Caco-2 (cell line): ENCODE results near the gene SLC39A11. TPM values are rescaled to one million over a fixed set of nuclear protein-coding genes. Genes with fewer than 3 reads are reported as not detected.

Experiments used
- BruUV-seq: library from RNA; stranded (reverse); fragments of 400-500 nt; replicated peaks from 2 replicates; lab custom pipeline; 2021; lab: Mats Ljungman, UMichigan
- CTCF ChIA-PET: fragments of 300-600 bp; sonication (Branson Sonifier 250); formaldehyde crosslinking; loops from one replicate; lab custom pipeline; 2022; ENCODE audit warnings: antibody characterized with exemption; lab: Charles Lee
- POLR2A ChIA-PET: fragments of 300-600 bp; sonication (Branson Sonifier 250); formaldehyde crosslinking; loops from one replicate; lab custom pipeline; 2022; ENCODE audit warnings: antibody characterized with exemption; lab: Charles Lee
- DNase-seq, 2 experiments: peaks; one replicate each; pipeline versions ENCODE4 v3.0.0 to v3.0.0-alpha.2; 2020 to 2022
- H3K27me3 ChIP-seq: replicated peaks from 2 replicates; pipeline ENCODE4 v1.6.0; 2011; ENCODE audit warnings: low read length; ENCODE audit not compliant: control insufficient read depth, insufficient read depth
- H3K36me3 ChIP-seq: 2 replicates; pipeline ENCODE4 v1.5.1; 2011; ENCODE audit warnings: low read length; ENCODE audit not compliant: control insufficient read depth, insufficient read depth
- H3K4me1 ChIP-seq: fragments of 250-450 bp; sonication (Bioruptor Pico); 2 replicates; pipeline ENCODE4 v1.5.1; 2020; ENCODE audit warnings: mild to moderate bottlenecking
- H3K4me3 ChIP-seq: 2 replicates; pipeline ENCODE4 v1.5.1; 2011; ENCODE audit warnings: low read depth, mild to moderate bottlenecking, control low read depth, low read length
- H3K9me3 ChIP-seq: fragments of 250-450 bp; sonication (Bioruptor Pico); 2 replicates; pipeline ENCODE4 v1.5.1; 2020; ENCODE audit warnings: mild to moderate bottlenecking, moderate library complexity
- H3K27ac Mint-ChIP-seq: one replicate; pipeline ENCODE4 v1.8.0; 2022; ENCODE audit warnings: mixed read lengths; ENCODE audit not compliant: unreplicated experiment
- H3K27me3 Mint-ChIP-seq: one replicate; pipeline ENCODE4 v1.8.0; 2022; ENCODE audit warnings: mixed read lengths; ENCODE audit not compliant: insufficient read depth, unreplicated experiment
- H3K36me3 Mint-ChIP-seq: one replicate; pipeline ENCODE4 v1.8.0; 2022; ENCODE audit warnings: mild to moderate bottlenecking, mixed read lengths; ENCODE audit not compliant: insufficient read depth, unreplicated experiment
- H3K4me1 Mint-ChIP-seq: one replicate; pipeline ENCODE4 v1.8.0; 2022; ENCODE audit warnings: low read depth, mixed read lengths; ENCODE audit not compliant: unreplicated experiment
- H3K4me3 Mint-ChIP-seq: one replicate; pipeline ENCODE4 v1.8.0; 2022; ENCODE audit warnings: mild to moderate bottlenecking, moderate library complexity, mixed read lengths; ENCODE audit not compliant: unreplicated experiment
- H3K9me3 Mint-ChIP-seq: one replicate; pipeline ENCODE4 v1.8.0; 2022; ENCODE audit warnings: mixed read lengths; ENCODE audit not compliant: unreplicated experiment
- intact Hi-C: fragments of 100-400 bp; cut with micrococcal nuclease; formaldehyde crosslinking; loops from one replicate; pipeline ENCODE4 v1.10.0; 2022; ENCODE audit not compliant: unreplicated experiment
- total RNA-seq: library from RNA; stranded (reverse); gene quantifications from 2 replicates; pipeline ENCODE4 v1.2.3, GENCODE V29; 2022
- TF ChIP-seq, protein P1 (sequence below), 2 experiments: fragments of 200-600 bp in 1 of 2; IDR thresholded peaks; 1 replicate in 1 of 2; 2 replicates in 1 of 2; pipeline versions ENCODE4 v1.5.1 to v1.8.0; 2011 to 2022; ENCODE audit warnings: antibody characterized with exemption in 1 of 2, control low read depth in 1 of 2, inconsistent platforms in 1 of 2, low read depth in 1 of 2, low read length in 1 of 2, mild to moderate bottlenecking in 1 of 2, moderate library complexity in 1 of 2; ENCODE audit not compliant: insufficient read depth in 1 of 2, severe bottlenecking in 1 of 2, unreplicated experiment in 1 of 2

The SLC39A11 gene
- total RNA-seq, 1 experiment from 2014 or later: 26.4 TPM

DNA sequence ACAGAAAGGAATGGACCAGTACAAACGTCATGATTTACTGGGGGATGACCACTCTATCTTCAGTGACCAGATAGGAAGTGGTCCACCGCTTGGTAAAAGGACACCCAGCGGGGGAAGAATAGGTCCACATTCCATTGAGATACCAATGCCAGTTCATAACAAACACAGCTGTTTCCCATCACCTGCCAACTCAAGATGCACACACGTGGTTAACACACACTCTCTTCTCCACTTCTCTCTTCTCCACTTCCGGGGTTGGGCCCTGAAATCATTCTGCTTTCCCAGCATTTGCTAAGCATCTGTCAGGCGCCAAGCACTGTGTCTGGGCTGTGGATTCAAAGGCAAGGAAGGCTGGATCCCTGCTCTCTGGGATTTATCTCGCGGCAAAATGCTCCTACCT lies 175.5 kb downstream of the SLC39A11 start:
- BruUV-seq: no TSS peak

DNA sequence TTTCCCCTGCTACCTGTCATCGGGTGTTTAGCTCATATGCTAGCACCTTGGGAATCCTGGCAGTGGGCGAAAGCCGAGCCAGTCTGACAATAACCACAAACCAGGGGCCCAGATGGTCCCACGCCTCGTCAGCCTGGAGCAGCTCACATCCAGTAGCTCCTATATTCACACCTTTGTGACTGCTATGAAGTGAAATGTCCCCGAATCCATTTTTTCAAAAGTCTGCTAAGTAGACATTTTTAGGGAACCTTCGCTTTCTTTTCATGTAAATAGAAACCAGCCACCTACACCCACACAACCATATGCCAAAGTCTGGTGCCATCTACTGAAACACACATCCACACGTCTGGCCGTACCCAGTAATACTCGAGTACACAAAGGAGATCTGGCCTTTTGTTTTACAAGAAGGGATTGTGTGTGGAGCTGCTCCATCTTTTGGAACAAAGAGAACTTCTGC lies 176.8 kb downstream of the SLC39A11 start:
- no peaks in the 10 kb centered on the region for H3K4me1 Mint-ChIP-seq
- TF ChIP-seq, protein P1, sequence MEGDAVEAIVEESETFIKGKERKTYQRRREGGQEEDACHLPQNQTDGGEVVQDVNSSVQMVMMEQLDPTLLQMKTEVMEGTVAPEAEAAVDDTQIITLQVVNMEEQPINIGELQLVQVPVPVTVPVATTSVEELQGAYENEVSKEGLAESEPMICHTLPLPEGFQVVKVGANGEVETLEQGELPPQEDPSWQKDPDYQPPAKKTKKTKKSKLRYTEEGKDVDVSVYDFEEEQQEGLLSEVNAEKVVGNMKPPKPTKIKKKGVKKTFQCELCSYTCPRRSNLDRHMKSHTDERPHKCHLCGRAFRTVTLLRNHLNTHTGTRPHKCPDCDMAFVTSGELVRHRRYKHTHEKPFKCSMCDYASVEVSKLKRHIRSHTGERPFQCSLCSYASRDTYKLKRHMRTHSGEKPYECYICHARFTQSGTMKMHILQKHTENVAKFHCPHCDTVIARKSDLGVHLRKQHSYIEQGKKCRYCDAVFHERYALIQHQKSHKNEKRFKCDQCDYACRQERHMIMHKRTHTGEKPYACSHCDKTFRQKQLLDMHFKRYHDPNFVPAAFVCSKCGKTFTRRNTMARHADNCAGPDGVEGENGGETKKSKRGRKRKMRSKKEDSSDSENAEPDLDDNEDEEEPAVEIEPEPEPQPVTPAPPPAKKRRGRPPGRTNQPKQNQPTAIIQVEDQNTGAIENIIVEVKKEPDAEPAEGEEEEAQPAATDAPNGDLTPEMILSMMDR (IDR thresholded peaks at IDR 0.05; ENCODE audit: insufficient read depth in 1 of 2, low read depth in 1 of 2, low read length in 1 of 2, severe bottlenecking in 1 of 2, unreplicated experiment in 1 of 2): no peak
- no TSS peak for BruUV-seq
- intact Hi-C loops: no loop called here
- no peak overlapping the region for H3K4me3 Mint-ChIP-seq
- H3K27me3 Mint-ChIP-seq: no peaks in the 10 kb centered on the region
- no peaks in the 10 kb centered on the region for H3K36me3 Mint-ChIP-seq
- ChIA-PET CTCF (interaction anchor here (0.9 kb wide), 1 partner anchor 190 kb away, joined by 3 read pairs; no protein-coding TSS in a partner anchor), POLR2A (no interaction called here)
- H3K27me3 ChIP-seq: no peaks in the 10 kb centered on the region
- no peaks in the 10 kb centered on the region for H3K9me3 Mint-ChIP-seq
- H3K36me3 ChIP-seq: no peaks in the 10 kb centered on the region
- H3K27ac Mint-ChIP-seq: no peak overlapping the region
- H3K4me3 ChIP-seq: no peak overlapping the region
- no peak for DNase-seq
- H3K4me1 ChIP-seq: no peaks in the 10 kb centered on the region
- H3K9me3 ChIP-seq: no peaks in the 10 kb centered on the region

More for the DNA sequence above, 175.5 kb downstream of the SLC39A11 start:
- Mint-ChIP-seq H3K4me1 (no peaks in the 10 kb centered on the region), H3K36me3 (no peaks in the 10 kb centered on the region), H3K4me3 (no peak overlapping the region), H3K27ac (no peak overlapping the region), H3K9me3 (no peaks in the 10 kb centered on the region), H3K27me3 (no peaks in the 10 kb centered on the region)
- Histone ChIP-seq H3K36me3 (no peaks in the 10 kb centered on the region), H3K4me3 (no peak overlapping the region), H3K9me3 (no peaks in the 10 kb centered on the region), H3K27me3 (no peaks in the 10 kb centered on the region), H3K4me1 (no peaks in the 10 kb centered on the region)
- POLR2A ChIA-PET: no interaction called here
- intact Hi-C loops: no loop called here
- CTCF ChIA-PET: no interaction called here
- DNase-seq: no peak
- TF ChIP-seq, protein P1 (IDR thresholded peaks at IDR 0.05; ENCODE audit: insufficient read depth in 1 of 2, low read depth in 1 of 2, low read length in 1 of 2, severe bottlenecking in 1 of 2, unreplicated experiment in 1 of 2): no peak

DNA sequence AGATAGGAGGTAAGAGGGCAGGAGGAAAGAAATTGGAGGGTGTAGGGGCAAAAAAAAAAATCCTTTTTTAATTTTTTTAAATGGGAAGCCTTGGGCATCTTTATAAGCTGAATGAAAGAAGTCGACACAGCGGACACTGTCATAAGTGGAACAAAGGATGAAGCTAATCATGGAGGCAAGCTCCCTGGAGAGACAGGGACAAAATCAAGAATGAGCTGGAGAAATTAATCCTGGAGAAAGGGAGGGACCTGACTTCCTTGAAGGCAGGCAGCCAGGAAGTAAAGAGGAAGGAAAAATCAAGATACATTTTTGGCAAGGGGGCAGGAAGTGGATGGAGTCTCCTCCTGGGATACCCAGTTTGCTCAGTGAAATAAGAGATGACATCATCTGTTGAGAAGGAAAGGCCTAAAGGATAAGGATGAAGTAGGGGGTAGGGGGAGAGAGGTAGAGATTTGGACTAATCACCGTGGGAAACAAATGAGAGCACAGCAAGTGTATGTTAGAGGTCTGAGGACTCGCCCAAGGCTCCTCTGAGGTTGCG lies 179.3 kb downstream of the SLC39A11 start:
- no peaks in the 10 kb centered on the region for H3K4me1 ChIP-seq
- no peak overlapping the region for H3K27ac Mint-ChIP-seq
- no peaks in the 10 kb centered on the region for H3K36me3 Mint-ChIP-seq
- ChIA-PET POLR2A (no interaction called here), CTCF (no interaction called here)
- TF ChIP-seq, protein P1 (IDR thresholded peaks at IDR 0.05; ENCODE audit: insufficient read depth in 1 of 2, low read depth in 1 of 2, low read length in 1 of 2, severe bottlenecking in 1 of 2, unreplicated experiment in 1 of 2): no peak
- H3K4me3 Mint-ChIP-seq: no peak overlapping the region
- no peaks in the 10 kb centered on the region for H3K36me3 ChIP-seq
- DNase-seq: no peak
- no peaks in the 10 kb centered on the region for H3K4me1 Mint-ChIP-seq
- no peaks in the 10 kb centered on the region for H3K9me3 ChIP-seq
- H3K9me3 Mint-ChIP-seq: no peaks in the 10 kb centered on the region
- no peaks in the 10 kb centered on the region for H3K27me3 ChIP-seq
- no TSS peak for BruUV-seq
- no peaks in the 10 kb centered on the region for H3K27me3 Mint-ChIP-seq
- H3K4me3 ChIP-seq: no peak overlapping the region
- intact Hi-C loops: no loop called here
